Subcutaneous abdominal adipose tissue (tissue), 5 donors: ENCODE data around the gene ATP5PB.

Experiments used
- H3K27ac ChIP-seq: one replicate; pipeline ENCODE4 v1.7.0; 2013; ENCODE audit warnings: low read depth, mild to moderate bottlenecking, inconsistent platforms, low read length, moderate library complexity
- H3K27me3 ChIP-seq, 5 donors: one replicate each; pipeline ENCODE4 v1.7.0; 2013; ENCODE audit warnings: low read length in 5 of 5, inconsistent platforms in 1 of 5; ENCODE audit not compliant: control insufficient read depth in 5 of 5, insufficient read depth in 4 of 5
- H3K36me3 ChIP-seq, 5 donors: one replicate each; pipeline ENCODE4 v1.7.0; 2013; ENCODE audit warnings: low read length in 5 of 5; ENCODE audit not compliant: control insufficient read depth in 5 of 5, insufficient read depth in 5 of 5
- H3K4me1 ChIP-seq, 5 donors: one replicate each; pipeline ENCODE4 v1.7.0; 2013; ENCODE audit warnings: low read length in 5 of 5, mild to moderate bottlenecking in 3 of 5, moderate library complexity in 1 of 5; ENCODE audit not compliant: control insufficient read depth in 5 of 5, insufficient read depth in 5 of 5
- H3K4me3 ChIP-seq, 5 donors: one replicate each; pipeline ENCODE4 v1.7.0; 2013; ENCODE audit warnings: low read length in 5 of 5, low read depth in 1 of 5
- H3K9ac ChIP-seq, 5 donors: one replicate each; pipeline ENCODE4 v1.7.0; 2013; ENCODE audit warnings: low read length in 5 of 5, mild to moderate bottlenecking in 4 of 5, moderate library complexity in 3 of 5
- H3K9me3 ChIP-seq, 5 donors: one replicate each; pipeline ENCODE4 v1.7.0; 2013; ENCODE audit warnings: low read length in 5 of 5; ENCODE audit not compliant: control insufficient read depth in 5 of 5
- donor health status: healthy.
- donor health status: healthy.
- donor health status: healthy.
- donor health status: healthy.
- donor health status: healthy.

ATP5PB gene

DNA sequence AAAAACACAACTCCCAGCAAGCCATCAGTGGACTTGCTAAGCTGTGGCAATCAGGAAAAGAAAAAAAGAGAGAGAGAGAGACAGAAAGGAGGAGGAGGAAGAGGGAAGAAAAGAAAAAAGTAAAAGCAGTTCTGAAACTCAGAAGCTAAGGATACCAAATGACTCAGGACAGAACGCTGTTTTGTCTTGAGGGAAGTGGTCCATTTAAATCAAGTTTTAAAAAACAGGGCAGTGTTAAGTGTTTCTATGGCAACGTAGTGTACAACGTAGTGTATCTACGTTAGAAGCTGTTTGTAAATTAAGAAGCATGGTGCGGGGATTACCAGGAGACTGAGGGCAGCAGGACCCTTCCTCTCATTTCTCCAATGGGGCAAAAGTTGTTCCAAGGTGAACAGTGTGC is 48.3 kb downstream of the ATP5PB start:
- Histone ChIP-seq H3K4me3 (no peak overlapping the region), H3K27ac (no peak overlapping the region), H3K4me1 (peaks cover 0 to under 1% (median 0%) of the 10 kb centered on the region in 5 donors), H3K36me3 (no peaks in the 10 kb centered on the region), H3K9ac (no peak overlapping the region), H3K27me3 (peaks cover 0 to 3% (median 0%) of the 10 kb centered on the region in 5 donors), H3K9me3 (no peaks in the 10 kb centered on the region)

- no peaks in the 10 kb centered on the region for H3K36me3 ChIP-seq
- no peaks in the 10 kb centered on the region for H3K9me3 ChIP-seq
- peaks cover 0 to 16% (median 8%) of the 10 kb centered on the region in 5 donors for H3K4me1 ChIP-seq
- H3K9ac ChIP-seq = no peak overlapping the region
- peaks cover 0 to 3% (median 0%) of the 10 kb centered on the region in 5 donors for H3K27me3 ChIP-seq
- H3K27ac ChIP-seq = no peak overlapping the region
- H3K4me3 ChIP-seq = no peak overlapping the region
Measured at GRCh38 chr1:111499026-111499785, 49.9 kb downstream of the ATP5PB start.

DNA sequence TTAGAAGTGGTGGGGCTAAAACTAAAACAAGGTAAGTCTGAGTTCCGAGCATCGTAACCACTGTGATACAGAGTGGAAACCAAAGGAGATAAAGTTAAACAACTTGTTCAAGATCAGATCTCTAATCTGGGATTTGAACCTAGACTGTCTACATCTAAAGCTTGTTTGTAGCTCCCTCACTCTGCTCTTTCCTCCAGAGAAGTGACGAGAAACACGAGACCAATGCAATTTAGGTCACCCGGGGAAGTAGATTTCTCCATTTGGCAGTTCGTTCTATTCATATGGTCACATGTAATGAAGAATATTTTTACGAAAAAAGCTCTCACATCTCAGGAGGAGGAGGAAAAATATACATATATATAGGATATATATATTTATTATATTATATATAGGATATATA is 52.4 kb downstream of the ATP5PB start:
- peaks cover 0 to 3% (median 0%) of the 10 kb centered on the region in 5 donors for H3K27me3 ChIP-seq
- H3K4me1 ChIP-seq = peaks cover 0 to 38% (median 15%) of the 10 kb centered on the region in 5 donors
- H3K27ac ChIP-seq = no peak overlapping the region
- no peak overlapping the region for H3K9ac ChIP-seq
- no peaks in the 10 kb centered on the region for H3K9me3 ChIP-seq
- no peaks in the 10 kb centered on the region for H3K36me3 ChIP-seq
- H3K4me3 ChIP-seq = no peak overlapping the region

DNA sequence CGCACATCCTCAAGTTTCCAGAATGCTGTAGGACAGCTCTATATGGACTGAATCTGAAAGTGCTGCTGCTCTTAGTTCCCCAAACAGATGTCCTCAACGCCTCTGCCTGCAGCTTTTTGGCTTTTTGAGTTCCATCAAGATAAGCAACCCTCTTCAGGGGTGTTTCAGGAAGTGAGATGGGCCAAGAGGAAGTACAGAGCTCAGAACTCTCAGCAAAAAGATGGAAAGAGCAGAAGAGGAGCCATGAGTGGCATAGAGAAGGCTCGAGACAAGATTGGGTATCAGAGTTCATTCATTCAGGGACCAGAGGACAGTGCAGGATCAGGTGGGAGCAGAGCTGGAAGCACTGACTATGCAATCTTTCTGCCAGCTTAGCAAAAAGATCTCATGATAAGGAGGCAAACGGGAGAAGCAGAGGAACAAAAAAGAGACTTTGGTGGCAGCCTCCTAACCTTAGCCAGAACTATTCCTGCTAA is 54.4 kb downstream of the ATP5PB start, which contains the start of the genes ADORA3 and TMIGD3:
ADORA3 (minus strand) TSS at position 49 of the 476 bp plus-strand sequence. CDS start 279 bp downstream, outside the sequence.
TMIGD3 (minus strand) TSS at position 49 of the 476 bp plus-strand sequence. CDS start 279 bp downstream, outside the sequence.
- Histone ChIP-seq H3K27me3 (peaks cover 0 to 3% (median 0%) of the 10 kb centered on the region in 5 donors), H3K27ac (no peak within 1 kb of the TSS), H3K4me1 (peaks cover 10 to 55% (median 31%) of the 10 kb centered on the region in 5 donors), H3K9ac (no peak within 1 kb of the TSS), H3K9me3 (no peaks in the 10 kb centered on the region), H3K4me3 (no peak within 1 kb of the TSS), H3K36me3 (no peaks in the 10 kb centered on the region)

- no peaks in the 10 kb centered on the region for H3K36me3 ChIP-seq
- no peak overlapping the region for H3K9ac ChIP-seq
- peaks cover 0 to 3% (median 0%) of the 10 kb centered on the region in 5 donors for H3K27me3 ChIP-seq
- peaks cover 10 to 60% (median 35%) of the 10 kb centered on the region in 5 donors for H3K4me1 ChIP-seq
- H3K9me3 ChIP-seq = no peaks in the 10 kb centered on the region
- no peak overlapping the region for H3K27ac ChIP-seq
- H3K4me3 ChIP-seq = no peak overlapping the region
Measured at GRCh38 chr1:111504097-111504496, 54.8 kb downstream of the ATP5PB start.

- Histone ChIP-seq H3K4me3 (no peak overlapping the region), H3K4me1 (peaks cover 13 to 75% (median 51%) of the 10 kb centered on the region in 5 donors), H3K27ac (peak overlapping the region; percentile 32), H3K9me3 (no peaks in the 10 kb centered on the region), H3K9ac (no peak overlapping the region), H3K27me3 (no peaks in the 10 kb centered on the region), H3K36me3 (no peaks in the 10 kb centered on the region)
Measured at GRCh38 chr1:111505641-111506119, 56.4 kb downstream of the ATP5PB start.

DNA sequence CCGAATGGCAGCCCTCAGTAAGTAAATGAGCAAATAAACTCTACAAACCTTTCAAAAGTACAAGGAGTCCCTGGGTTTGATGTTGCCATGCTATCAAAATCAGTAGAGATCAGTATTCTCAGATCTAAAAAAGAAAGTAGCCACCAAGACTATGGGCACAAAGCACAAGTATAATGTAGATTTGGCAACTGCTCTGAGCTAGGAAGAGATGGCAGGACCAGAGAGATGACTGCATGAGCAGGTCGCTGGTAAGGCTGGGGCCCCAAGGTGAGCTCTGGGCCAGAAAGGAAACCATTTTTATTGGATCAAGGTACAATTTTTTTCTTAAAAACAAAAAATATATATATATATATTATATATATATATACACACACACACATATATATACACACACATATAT is 57.3 kb downstream of the ATP5PB start:
- no peak overlapping the region for H3K4me3 ChIP-seq
- no peaks in the 10 kb centered on the region for H3K27me3 ChIP-seq
- H3K4me1 ChIP-seq = peaks cover 13 to 75% (median 51%) of the 10 kb centered on the region in 5 donors
- H3K36me3 ChIP-seq = no peaks in the 10 kb centered on the region
- peak overlapping the region in 1 of 5 donors; percentile 26 for H3K9ac ChIP-seq
- no peaks in the 10 kb centered on the region for H3K9me3 ChIP-seq
- peak overlapping the region; percentile 30 for H3K27ac ChIP-seq

DNA sequence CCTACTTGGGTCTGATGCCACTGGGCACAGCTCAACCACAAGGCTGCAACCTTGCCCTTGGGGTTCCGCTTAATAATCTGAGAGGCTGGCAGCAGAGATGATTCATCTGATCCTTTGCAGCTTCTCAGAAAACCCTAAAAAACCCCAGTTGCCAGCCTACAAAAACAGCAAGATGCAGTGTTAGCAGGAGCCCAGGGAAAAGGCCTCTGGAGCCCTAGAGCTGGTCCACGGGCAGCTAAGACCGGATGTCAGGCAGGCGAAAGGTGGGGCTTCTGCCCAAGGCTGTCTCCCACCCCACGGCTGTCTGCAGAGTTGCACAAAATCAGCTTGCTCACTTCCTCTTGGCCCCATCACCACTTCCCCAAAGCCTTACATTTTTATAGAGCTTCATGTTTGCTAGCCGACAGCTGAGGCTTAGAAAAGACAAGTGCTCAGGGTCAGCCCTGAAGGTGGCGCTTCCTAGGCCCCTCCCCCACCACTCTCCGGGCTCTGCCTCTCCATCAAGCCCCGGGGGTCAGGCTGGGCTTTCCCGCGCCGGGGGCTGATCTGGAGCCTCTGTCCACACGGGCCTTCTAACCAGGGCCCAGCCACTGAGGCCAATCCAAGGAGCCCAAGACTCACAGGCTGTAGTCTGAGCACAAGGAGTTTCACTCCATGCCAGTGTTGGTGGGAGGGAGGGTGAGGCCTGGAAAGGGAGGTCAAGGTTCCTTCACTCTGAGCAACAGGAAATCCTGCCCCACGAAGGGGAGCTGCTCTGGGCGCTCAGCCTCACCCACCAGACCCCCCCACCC is 58.3 kb downstream of the ATP5PB start:
- Histone ChIP-seq H3K27me3 (no peaks in the 10 kb centered on the region), H3K4me3 (peak overlapping the region; percentile 61 to 69 (median 68)), H3K9ac (peak overlapping the region; percentile 8 to 87 (median 82)), H3K9me3 (no peaks in the 10 kb centered on the region), H3K4me1 (peaks cover 13 to 75% (median 51%) of the 10 kb centered on the region in 5 donors), H3K27ac (peak overlapping the region; percentile 89), H3K36me3 (no peaks in the 10 kb centered on the region)

- Histone ChIP-seq H3K27ac (peak overlapping the region; percentile 28), H3K36me3 (no peaks in the 10 kb centered on the region), H3K9ac (no peak overlapping the region), H3K27me3 (no peaks in the 10 kb centered on the region), H3K9me3 (no peaks in the 10 kb centered on the region), H3K4me1 (peaks cover 17 to 76% (median 40%) of the 10 kb centered on the region in 5 donors), H3K4me3 (peak overlapping the region in 1 of 5 donors; percentile 11)
Measured at GRCh38 chr1:111509997-111510375, 60.7 kb downstream of the ATP5PB start.
